ENCODE data around the gene MDK.

The MDK gene

DNA sequence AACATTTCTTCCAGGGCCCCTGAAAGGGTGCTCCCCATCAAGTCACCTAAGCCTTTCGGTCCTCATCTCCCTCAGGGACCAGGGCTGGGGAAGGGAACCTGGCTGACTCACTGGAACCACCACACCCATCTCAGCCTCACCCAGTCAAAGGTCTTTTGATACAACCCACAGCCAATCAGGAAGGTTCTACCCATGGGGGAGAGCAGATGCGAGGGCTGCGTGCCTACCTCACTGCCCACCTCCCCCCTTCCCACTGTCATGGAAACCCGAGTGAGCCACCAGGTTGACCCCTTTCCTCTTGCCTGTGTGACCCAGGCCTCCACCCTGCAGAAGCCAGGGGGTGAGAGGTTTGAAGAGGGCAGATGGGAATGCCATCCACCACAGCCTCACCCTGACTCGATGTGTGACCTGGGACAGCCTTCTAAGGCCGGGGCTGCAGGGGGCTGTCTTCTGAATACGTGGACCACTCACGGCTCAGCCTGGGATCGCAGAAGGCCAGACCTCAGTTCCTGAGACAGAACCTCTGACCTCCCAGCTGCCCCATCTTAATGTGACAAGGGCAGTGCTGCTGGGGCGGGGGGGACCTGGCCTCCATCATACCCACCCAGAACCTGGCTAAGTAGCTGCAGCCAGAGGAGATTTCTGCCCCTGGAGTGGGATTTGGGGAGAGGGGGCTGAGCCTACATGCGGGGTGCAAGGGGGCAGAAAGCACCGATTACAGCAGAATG lies 2.7 kb downstream of the MDK start:
- no peak for DNase-seq

DNA sequence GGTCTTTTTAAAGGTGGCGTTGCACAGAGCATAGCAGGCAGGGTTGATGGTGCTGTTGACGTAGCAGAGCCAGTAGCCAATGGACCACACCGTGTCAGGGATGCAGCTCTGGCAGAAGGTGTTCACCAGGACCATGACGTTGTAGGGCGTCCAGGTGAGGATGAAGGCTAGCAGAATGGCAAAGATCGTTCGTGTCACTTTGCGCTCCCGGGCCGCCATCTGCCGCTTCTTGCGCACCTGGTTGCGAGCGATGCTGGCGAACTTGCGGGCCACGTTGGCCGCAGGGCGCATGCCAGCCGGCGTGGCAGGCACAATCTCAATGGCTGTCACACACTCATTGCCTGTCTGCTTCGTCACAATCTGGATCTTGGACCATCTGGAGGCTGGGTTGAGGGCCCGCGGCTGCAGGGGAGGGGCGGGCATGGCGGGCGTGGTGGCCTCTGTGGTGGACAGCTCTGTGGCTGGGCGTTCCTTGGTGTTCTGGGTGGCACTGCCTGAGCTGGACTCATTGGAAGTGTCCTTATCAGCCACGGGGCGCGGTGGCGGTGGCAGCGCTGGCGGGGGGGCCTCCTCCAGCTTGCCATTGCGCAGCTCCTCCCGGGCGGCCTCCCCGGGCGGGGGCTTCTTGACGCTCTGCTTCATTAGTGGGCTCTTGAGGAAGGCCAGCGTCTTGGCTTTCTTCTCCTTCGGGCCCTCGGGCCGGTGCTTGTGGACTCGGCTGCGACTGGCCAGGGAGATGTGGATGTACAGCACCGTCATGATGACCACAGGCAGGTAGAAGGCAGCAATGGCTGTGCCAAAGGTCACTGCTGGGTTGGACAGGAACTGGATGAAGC lies 3.9 kb downstream of the MDK start:
- no peak for DNase-seq

DNA sequence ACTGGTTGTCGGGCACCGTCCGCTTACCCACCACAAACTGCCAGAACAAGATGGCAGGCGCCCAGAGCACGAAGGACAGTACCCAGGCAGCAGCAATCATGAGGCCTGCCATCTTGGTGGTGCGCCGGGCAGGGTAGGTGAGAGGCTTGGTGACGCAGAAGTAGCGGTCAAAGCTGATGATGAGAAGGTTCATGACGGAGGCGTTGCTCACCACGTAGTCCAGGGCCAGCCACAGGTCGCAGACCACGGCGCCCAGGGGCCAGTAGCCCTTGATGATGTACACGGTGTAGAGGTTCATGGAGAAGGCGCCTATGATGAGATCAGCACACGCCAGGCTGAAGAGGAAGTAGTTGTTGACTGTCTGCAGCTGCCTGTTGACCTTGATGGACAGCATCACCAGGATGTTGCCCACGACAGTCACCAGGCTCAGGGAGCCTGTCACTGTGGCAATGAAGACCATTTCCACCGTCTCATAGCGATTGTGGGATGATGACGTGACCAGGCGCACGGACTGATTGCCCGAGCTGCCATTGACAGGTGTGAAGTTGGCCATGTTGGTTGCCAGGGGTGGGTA lies 4.6 kb downstream of the MDK start:
- DNase-seq = no peak

DNA sequence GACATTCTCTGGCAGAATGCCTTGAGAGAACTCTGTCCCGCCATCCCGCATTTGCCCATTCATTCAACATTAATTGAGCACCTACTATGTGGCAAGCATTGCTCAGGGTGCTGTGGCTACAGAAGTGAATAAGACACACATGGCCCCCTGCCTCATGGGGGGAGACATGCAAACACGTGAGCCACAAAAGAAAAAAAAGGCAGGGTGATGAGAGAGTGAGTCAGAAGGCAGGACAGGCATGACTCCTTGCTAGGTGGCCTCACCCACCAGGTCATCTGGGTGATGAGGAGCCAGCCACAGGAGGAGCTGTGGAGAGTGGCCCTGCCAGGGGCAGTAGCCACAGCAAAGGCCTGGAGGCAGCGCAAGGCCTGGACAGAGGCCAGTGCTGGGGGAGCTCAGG lies 5.2 kb downstream of the MDK start:
- no peak for DNase-seq

DNA sequence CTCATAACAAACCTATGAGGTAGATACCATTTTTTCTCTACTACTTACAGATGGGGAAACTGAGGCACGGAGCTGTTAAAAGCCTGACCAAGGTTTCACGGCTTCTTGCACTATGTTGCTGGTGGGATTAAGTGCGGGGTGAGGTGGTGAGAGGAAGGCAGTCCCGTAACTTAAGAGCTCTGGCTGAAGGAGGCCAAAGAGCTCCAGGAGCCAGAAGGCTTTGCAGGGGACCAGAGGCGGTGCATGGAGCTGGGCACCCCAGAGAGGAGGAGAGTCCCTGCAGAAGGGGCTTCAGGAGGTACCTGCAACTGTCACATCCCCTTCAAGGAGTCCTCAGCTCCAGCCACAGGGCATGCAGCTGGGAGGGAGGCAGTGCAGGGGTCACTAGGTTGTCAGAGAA lies 6.0 kb downstream of the MDK start:
- DNase-seq = no peak

DNA sequence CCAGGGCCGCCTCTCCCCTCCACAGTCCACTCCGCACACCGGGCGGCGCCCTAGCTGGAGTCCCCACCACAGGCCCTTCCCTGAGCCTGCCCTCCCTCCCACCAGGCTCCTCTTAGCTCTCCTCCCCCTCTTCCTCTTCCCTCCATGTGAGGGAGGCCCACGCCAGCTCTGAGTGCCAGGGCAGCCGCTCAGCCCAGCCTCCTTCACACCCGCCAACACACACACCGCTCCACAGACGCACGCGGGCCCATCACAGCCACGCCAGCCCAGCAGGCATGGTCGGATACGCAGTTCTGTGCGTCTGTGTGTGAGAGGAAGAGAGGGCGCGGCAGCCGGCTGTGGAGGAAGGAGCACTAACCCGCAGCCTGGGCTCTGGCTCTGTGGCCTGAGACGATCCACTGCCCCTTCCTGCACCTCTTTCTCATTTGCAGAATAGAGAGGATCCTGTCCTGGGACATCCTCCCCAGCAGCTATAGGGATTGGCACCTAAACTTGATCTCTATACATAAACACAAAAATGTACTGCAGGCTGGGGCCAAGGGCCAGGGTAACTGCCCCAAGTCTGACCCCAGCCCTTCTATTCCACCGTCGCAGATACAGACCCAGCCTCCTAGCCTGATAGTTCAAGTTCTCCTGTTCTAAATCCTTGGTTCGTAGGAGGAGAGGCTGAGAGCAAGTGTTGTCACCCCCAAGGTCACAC lies 6.6 kb downstream of the MDK start:
- no peak for DNase-seq

DNA sequence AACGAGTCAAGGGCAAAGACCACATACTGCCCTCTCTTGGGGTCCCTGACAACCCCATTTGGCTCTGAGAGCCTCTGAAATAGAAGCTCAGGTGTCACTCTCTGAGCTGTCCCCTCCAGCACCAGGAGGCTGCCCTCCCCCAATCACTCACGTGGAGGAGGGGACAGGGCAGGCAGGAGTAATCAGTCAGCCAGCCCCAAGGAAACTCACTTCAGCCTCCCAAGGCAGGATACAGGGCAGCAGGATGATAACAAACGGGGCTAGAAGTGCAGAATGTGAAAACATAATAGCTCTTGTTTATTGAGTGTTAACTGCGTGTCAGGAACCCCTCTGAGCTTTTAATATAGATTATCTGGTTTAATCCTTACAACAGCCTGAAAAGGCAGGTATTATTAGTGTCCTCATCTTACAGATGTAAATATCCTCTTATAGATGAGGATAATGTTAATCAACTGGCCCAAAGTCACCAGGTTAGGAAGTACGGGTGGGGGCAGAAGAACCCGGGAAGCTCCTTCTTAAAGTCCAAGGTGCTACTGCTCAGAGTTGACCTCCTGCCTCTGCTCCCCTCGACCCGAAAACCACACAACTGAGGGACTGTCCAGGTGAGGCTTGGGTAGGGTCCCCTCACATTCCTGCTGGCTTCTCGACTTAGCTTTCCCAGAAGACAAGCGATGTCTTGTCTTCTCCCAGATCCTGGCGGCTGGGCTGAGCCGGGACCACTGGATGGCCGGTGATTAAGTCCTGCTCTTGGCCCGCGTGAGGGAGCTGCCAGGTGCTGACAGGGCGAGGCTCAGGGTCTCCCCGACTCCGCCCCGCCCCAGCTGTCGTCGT lies 7.4 kb downstream of the MDK start:
- DNase-seq = no peak

DNA sequence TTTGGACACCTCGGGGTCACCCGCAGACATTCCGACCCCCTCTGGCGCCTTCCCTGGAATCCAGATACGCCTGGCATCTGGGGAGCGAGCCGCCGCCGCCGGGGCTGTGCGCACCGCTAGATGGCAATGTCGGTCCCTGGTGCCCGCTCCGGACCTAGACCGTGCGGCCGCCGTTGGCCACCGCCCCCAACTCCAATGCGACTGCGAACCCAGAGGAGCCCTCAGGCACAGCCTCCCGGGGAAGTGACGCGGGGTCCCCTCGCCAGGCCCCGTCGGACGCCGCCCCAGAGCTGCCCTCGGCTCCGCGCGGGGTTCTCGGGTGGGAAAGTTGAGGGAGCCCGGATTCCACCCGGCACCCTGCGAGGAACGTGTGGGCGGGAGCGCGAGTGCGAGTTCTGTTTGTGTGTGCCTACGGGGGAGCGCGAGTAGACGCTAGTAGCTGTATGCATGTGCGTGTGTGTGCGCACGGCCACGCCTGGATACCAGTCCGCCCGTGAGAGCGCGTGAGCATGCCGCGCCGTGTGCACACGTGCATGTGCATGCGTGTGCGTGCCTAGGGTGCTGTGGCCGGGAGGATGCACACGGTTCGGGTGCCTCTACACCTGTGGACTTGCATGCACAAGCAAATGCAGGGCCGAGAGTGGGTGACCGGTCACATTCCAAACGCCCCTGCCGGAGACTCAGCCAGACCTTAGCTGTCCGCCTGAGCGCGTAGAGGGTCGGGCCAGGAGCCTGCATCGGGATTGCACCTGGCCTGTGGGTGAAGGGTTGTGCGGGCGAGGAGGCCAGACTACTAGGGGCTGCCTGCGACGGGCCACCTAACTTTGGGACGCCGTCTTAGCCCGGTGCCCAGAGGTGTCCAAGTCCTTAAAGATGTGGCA lies 8.2 kb downstream of the MDK start:
- DNase-seq = peak; percentile 19 to 40

DNA sequence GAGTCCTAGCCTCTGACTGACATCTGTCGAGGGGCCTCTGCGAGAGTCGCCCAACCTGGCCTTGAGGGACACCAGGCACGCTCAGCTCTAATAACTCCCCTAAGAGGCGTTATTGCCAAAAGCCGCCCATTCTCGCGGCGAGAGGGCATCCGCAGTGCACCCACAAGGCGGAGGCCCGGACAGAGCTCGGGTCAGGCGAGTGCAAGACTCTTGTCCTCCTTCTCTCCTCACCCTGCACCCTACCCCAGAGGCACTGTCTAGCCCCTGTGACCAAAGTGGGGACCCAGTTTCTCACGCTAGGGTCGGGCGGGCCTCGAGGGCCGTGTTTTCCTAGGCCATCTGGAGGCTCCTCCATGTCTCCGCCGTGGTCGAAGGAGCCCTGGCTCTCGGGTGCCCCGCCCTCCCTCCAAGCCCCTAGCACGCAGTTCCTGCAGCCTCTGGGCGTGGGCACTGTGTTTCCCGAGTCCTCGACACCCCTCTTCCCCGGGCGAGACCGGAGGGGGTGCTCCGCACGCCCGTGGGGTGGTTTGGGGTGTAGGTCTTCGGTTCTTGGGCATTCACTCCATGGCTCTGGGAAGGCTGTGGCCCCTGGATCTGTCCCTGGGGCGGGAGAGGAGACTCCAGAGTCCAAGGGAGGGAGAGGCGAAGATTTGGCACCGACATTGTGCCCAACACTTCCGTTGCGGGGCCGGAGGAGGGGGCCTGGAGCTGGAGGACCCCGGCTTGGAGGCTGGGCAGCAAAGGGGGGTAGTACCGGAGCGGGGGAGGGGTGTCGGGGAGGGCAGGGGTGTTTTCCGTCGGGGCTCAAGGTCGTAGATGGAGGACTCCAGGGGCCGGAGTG lies 9.1 kb downstream of the MDK start:
- DNase-seq = no peak

DNA sequence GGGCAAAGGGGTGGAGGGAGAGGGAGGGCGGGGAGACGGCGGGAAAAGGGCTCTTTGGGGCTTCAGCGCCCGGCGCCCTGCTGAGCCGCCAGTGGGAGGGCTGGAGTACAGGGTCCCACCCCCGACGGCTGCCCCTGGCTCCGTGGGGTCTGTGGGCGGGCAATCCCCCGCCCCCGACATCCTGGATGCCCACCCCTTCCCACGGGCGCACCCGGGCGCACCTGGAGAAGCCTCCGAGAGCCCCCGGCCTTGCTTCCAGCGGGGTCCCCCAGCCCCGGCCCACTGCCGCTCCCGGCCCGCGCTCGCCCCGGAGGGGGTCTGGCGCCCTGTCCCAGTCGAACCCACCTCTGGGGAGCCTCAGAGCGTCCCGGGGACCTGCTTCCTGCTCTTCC lies 9.7 kb downstream of the MDK start:
- no peak for DNase-seq

DNA sequence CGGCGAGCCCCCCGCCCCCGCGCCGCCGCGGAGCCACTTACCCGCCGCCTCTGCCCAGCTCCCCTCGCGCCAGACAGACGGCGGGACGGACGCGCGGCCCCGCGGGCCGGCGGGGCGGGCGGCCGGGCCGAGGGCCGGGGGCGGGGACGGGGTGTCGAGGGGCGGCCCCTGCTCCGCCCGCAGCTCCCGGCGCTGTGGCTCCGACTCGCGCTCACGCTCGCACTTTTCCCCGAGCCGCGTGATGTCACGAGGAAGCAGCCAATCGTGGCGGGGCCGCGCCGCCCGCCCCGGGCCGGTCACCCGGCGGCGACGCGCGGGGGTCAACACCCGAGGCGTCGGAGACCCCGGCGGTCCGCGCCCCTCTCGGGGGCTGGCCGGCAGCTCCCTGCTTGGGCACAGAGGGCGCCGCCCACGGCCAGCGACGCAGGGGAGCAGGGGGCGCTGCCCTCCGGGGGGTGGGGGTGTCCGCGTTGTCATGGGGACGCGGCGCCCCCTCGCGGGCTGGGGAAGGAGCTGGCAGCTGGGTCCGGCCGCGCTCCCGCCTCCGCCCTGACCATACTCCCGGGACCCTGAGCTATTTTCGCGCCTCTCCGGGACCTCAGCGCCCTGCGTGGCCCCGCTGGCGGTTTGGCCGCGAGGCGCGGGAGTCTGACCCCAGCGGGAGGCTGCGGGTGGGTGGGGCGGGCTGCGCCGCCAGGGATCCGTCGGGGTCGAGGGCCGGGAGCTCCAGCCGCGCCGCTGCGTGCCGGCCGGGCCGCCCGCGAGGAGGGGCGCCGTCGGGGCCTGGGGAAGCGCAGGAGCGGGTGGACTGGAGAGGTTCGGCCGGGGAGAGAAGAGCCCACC lies 10.3 kb downstream of the MDK start, which contains the start of gene CHRM4:
Gene CHRM4, minus strand, starts transcription at position 199 of the 843 bp plus-strand sequence. CDS start 5,219 bp downstream, outside the sequence.
- no peak for DNase-seq

DNA sequence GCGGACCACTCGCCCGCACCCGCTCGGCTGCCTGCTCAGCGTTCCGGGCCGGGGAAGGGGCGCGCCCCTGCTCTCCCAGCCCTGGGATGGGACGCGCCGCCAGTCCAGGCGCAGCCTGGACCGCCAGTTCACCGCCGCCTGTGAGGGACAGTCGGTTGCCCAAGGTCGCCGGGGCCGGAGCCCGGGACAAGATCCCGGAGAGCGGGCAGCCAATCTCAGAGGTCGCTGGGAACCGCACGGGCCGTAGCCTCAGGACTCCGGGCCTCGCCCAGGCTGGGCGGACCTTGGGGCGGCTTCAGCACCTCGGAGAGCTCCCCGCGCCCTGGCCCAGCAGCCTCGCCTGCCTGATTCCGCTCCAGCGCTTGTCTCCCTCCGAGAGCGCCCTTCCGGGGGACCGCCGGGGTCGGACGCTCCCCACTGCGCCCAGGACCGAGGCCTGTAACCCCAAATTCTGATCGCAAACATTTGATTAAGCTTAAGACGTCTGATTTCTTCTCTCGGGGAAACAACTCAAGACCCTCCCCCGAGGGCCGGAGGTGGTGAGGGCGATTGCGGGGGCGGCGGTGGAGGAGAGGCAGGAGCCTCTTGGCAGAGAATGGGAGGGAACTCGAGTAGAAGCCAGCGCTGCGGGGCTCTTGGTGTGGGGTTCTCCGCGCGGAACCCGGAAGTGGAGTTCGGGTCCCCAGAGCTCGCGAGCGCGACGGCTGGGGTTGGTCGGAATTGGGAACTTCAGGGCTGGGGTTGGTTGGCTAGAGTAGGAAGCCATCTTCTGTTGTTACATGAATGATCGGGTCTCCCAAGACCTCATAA lies 11.2 kb downstream of the MDK start:
- peak; percentile 75 to 81 for DNase-seq

DNA sequence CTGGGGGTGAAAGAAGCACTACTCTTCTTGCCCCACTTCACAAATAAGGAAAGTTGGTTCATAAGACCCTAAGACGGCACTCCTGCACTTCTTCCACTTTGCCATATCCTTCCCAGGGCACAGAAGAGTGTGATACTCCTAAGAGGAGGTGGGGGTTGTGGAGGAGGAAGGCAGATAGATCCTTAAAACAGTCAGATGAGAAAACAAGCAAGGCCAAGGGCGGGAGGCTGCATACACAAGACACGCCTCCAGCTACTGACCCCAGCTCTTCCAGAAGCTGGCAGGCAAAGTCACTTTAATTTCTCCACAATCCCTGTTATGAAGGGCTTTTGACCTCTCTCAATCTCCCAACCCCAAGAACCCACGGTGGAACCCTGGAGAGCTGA lies 11.8 kb downstream of the MDK start:
- no peak for DNase-seq

DNA sequence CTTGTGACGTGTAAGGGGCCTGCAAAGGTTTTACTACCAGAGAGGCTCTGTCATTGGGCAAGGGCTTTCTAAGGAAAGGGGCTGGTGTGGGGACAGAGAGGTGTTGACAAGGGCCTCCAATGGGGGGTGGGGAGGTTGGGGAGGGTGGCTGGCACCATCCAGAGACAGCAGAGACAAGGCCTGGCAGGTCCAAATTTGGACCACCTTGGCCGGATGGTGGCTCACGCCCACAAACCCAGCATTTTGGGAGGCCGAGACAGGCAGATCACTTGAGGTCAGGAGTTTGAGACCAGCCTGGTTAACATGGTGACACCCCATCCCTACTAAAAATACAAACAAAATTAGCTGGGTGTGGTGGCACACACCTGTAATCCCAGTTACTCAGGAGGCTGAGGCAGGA lies 12.3 kb downstream of the MDK start:
- DNase-seq = no peak

DNA sequence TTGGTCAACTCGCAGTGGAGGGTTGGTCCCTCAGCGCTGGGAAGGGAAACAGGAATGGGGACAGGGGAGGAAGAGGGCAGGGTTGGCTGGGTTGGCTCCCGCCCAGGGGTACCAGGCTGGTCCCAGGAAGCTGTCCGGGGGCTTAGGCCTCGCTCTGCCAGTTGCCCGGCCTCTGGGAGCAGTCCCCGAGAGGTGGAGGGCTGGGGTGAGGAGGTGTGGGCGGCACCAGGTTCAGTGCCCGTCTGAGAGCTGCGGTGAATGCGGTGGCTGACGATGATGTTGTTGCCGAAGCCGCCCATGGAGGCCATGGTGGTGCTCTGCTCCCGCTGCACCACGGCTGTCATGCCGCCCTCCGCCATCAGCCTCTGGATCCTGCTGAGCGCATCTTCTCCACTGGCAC lies 16.1 kb downstream of the MDK start:
- no peak for DNase-seq

DNA sequence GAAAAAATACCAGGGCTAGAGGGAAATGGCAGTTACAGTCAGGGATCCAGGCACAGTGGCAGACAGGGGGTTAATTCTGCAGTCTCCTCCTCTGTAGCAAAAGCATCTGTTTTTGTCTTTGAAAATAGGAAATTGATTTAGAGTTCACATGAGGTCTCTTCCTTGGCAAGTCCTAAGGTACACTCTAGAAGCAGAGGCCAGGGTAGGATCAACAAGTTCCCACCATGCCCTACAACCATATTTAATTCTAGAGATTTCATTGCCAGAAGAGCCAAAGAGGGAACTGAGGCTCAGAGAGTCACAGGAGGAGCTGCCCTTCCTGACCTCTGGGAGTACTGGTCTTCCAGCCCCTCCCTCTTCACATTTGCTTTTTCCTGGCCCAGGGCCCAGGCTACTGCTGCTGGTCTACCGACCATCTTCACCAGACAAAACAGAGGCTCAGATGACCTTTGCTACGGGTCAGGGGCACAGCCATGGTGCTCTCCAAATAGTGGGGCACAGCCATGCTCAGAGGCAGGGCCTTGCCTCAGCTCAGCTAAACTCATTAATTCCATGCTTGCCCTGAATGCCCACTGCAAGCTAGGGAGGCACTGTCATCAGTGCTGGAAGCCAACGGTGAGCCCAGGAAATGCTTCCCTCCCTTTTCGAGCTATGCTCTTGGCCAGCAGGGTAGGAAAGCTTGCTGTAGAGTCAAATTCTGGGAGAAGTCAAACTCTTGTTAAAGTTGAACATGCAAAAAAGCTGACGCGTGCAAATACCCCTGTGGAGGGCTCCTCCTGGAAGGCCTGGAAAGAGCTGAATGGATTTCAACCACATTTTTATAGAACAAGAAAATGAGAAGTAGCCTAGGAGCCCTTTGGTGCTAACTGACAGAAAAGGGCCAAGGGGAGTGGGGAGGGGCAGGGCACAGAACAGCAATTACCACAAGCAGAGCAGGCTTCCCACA lies 21.8 kb downstream of the MDK start:
- DNase-seq = no peak

DNA sequence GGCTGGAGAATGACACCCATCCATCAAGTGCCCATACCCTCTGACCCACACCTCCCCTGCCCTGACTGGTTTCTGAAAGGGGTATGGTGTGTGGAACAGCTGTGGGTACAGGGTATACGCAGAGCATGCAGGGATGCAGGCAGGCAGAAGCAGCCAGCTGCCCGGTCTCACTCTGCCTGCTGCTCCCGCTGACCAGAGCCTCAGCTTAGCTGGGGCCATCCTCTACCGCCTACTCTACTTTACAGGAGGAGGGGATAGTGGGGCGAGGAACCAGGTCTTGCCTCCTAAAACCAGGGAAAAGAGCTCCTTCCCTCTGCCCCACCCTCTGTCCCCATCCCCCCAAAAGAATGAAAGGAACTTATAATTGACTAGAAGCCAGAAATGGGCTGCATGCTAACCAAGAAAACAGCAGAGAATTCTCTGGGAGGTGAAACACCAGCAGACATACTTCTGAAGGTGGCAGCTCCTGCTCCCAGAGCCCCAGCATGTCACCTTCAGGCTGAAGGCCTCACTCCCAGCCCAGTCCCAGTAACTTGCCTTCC lies 23.1 kb downstream of the MDK start:
- DNase-seq = no peak

All from CD4-positive, alpha-beta T cell treated with Interleukin-1 beta for 1 hour (primary cell).